Loucy (cell line): ENCODE measurements around the gene DLG2.

Experiments used
- EZH2phosphoT487 ChIP-seq: fragments of 200-600 bp; IDR thresholded peaks from 2 replicates; pipeline ENCODE4 v1.6.1; 2018; ENCODE audit warnings: antibody characterized with exemption, mild to moderate bottlenecking, moderate library complexity, borderline replicate concordance
- TF ChIP-seq, protein P1 (sequence below): fragments of 200-600 bp; sonication (generic); conservative IDR thresholded peaks from 2 replicates; pipeline ENCODE4 v1.5.1; 2014; ENCODE audit warnings: mild to moderate bottlenecking, antibody characterized with exemption, low read length

DNA sequence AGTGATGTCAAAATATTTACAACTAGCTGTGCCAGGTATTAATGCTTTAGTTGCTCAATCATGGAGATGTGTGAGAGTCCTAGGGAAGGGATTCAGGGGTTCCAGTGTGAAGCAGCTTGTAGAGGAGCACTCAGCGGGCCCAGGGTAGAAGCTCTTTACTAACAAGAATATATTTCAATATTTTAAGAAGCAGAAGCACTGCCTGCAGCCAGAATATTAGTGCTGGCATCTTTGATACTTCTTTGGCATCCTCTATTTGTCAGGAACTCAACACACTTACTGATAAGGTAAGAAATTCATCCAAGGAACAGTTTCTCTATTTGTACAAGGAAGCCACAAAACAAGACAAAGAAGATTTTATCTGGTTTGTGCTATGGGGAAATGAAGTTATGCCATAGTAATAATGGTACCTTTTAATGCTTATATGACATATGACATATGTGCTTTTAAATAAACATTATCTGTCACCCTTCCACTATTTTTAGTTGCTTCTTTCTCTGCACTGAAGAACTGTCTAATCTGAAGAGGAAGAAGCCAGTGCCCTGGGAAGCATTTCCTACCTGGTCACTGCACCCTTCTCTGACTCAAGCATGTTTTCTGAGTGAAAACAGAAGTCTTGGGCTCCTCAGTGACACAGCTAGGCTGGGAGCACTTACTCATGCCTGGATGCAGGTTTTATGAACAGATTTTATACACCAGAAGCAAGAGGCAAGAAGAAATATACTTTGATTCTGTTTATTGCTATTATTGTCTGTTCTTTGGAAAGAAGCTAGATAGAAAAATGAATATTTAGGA, 1952.8 kb downstream of the DLG2 start:
- TF ChIP-seq, protein P1, sequence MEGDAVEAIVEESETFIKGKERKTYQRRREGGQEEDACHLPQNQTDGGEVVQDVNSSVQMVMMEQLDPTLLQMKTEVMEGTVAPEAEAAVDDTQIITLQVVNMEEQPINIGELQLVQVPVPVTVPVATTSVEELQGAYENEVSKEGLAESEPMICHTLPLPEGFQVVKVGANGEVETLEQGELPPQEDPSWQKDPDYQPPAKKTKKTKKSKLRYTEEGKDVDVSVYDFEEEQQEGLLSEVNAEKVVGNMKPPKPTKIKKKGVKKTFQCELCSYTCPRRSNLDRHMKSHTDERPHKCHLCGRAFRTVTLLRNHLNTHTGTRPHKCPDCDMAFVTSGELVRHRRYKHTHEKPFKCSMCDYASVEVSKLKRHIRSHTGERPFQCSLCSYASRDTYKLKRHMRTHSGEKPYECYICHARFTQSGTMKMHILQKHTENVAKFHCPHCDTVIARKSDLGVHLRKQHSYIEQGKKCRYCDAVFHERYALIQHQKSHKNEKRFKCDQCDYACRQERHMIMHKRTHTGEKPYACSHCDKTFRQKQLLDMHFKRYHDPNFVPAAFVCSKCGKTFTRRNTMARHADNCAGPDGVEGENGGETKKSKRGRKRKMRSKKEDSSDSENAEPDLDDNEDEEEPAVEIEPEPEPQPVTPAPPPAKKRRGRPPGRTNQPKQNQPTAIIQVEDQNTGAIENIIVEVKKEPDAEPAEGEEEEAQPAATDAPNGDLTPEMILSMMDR, result no peak
- no peak for TF ChIP-seq EZH2phosphoT487
